ENCODE results near the gene P4HA2.

- TF ChIP-seq, protein P1, sequence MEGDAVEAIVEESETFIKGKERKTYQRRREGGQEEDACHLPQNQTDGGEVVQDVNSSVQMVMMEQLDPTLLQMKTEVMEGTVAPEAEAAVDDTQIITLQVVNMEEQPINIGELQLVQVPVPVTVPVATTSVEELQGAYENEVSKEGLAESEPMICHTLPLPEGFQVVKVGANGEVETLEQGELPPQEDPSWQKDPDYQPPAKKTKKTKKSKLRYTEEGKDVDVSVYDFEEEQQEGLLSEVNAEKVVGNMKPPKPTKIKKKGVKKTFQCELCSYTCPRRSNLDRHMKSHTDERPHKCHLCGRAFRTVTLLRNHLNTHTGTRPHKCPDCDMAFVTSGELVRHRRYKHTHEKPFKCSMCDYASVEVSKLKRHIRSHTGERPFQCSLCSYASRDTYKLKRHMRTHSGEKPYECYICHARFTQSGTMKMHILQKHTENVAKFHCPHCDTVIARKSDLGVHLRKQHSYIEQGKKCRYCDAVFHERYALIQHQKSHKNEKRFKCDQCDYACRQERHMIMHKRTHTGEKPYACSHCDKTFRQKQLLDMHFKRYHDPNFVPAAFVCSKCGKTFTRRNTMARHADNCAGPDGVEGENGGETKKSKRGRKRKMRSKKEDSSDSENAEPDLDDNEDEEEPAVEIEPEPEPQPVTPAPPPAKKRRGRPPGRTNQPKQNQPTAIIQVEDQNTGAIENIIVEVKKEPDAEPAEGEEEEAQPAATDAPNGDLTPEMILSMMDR (IDR thresholded peaks at IDR 0.05) = no peak
- TF ChIP-seq FOSL2 (IDR thresholded peaks at IDR 0.05; ENCODE audit: borderline replicate concordance, low read depth) = no peak
- no peak for TF ChIP-seq NRF1 (IDR thresholded peaks at IDR 0.05; ENCODE audit: low read depth, low read length)
- TF ChIP-seq FOXJ3 (CRISPR knock-in tag; IDR thresholded peaks at IDR 0.05) = no peak
- no peak for TF ChIP-seq POLR2AphosphoS5 (IDR thresholded peaks at IDR 0.05; ENCODE audit: low read depth, low read length)
- no peak for TF ChIP-seq ZBTB33 (IDR thresholded peaks at IDR 0.05; ENCODE audit: borderline replicate concordance, low read depth)
- TF ChIP-seq USF2 (IDR thresholded peaks at IDR 0.05; ENCODE audit: borderline replicate concordance, low read depth, low read length) = no peak
- TF ChIP-seq EZH2phosphoT487 (IDR thresholded peaks at IDR 0.05; ENCODE audit: borderline replicate concordance, low read depth) = no peak
- no peak for TF ChIP-seq MXI1 (IDR thresholded peaks at IDR 0.05; ENCODE audit: low read depth, low read length)
- TF ChIP-seq TCF12 (IDR thresholded peaks at IDR 0.05) = no peak
- no peak for TF ChIP-seq RFX5 (IDR thresholded peaks at IDR 0.05; ENCODE audit: low read length)
- no peak for TF ChIP-seq YY1 (IDR thresholded peaks at IDR 0.05; ENCODE audit: low read depth)
These were observed 23.7 kb downstream of the P4HA2 start for GRCh38 chr5:132203916-132204315.

All from SK-N-SH (cell line).